ENCODE results near the gene ACSBG1. TPM values are rescaled to one million over a fixed set of nuclear protein-coding genes. Genes with fewer than 3 reads are reported as not detected.

Gene ACSBG1
- total RNA-seq, 2 experiments from 2014 or later, result 0.28 TPM; not detected in 1

GRCh38 chr15:78203346-78204225, 30.8 kb downstream of the ACSBG1 start:
- no peaks in the 10 kb centered on the region for H3K36me3 Mint-ChIP-seq

GRCh38 chr15:78201281-78202190, 32.8 kb downstream of the ACSBG1 start:
- H3K9me3 Mint-ChIP-seq (ENCODE audit: low read depth), result no peaks in the 10 kb centered on the region
- no peak overlapping the region for H3K27ac Mint-ChIP-seq
- CTCF ChIA-PET, result interaction anchor here (0.6 kb wide), 1 partner anchor 154 kb away, joined by 3 read pairs; no protein-coding TSS in a partner anchor
- DNase-seq (peak; percentile 27), ATAC-seq (no peak)
- H3K4me3 Mint-ChIP-seq, result no peak overlapping the region
- peaks cover 7% of the 10 kb centered on the region for H3K27me3 Mint-ChIP-seq
- H3K4me1 Mint-ChIP-seq, result no peaks in the 10 kb centered on the region
- H3K36me3 Mint-ChIP-seq, result no peaks in the 10 kb centered on the region

More at GRCh38 chr15:78203346-78204225, 30.8 kb downstream of the ACSBG1 start:
- Mint-ChIP-seq H3K27me3 (peaks cover 7% of the 10 kb centered on the region), H3K9me3 (ENCODE audit: low read depth) (no peaks in the 10 kb centered on the region), H3K4me1 (no peaks in the 10 kb centered on the region), H3K4me3 (no peak overlapping the region), H3K27ac (no peak overlapping the region)
- ATAC-seq (no peak), DNase-seq (peak; percentile 26)
- CTCF ChIA-PET, result interaction anchor here (0.9 to 3.7 kb wide), 4 partner anchors 8 to 91 kb away, joined by 3 to 14 read pairs (median 8); no protein-coding TSS in a partner anchor

GRCh38 chr15:78200276-78200930, 34.0 kb downstream of the ACSBG1 start:
- ATAC-seq (no peak), DNase-seq (no peak)
- CTCF ChIA-PET, result no interaction called here
- no peaks in the 10 kb centered on the region for H3K9me3 Mint-ChIP-seq (ENCODE audit: low read depth)
- no peak overlapping the region for H3K27ac Mint-ChIP-seq
- H3K4me1 Mint-ChIP-seq, result no peaks in the 10 kb centered on the region
- peaks cover 7% of the 10 kb centered on the region for H3K27me3 Mint-ChIP-seq
- H3K36me3 Mint-ChIP-seq, result no peaks in the 10 kb centered on the region
- H3K4me3 Mint-ChIP-seq, result no peak overlapping the region

DNA sequence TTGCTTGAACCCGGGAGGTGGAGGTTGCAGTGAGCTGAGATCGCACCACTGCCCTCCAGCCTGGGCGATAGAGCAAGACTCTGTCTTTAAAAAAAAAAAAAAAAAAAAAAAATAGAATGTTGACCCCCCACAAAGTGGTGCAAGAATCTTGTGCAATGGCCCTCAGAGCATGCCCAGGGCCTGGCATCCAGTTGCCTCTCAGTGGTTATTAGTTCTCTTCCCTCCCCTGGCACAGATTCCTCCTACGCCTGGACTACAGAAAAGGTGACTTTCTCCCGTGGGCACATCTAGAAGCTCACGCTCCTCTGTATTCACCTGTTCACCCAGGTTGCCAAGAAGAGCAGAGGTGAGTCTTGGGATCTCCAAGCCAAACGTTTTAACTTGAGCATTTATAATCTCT, 36.7 kb downstream of the ACSBG1 start:
- Mint-ChIP-seq H3K4me3 (no peak overlapping the region), H3K27ac (no peak overlapping the region), H3K36me3 (no peaks in the 10 kb centered on the region), H3K4me1 (no peaks in the 10 kb centered on the region), H3K9me3 (ENCODE audit: low read depth) (no peaks in the 10 kb centered on the region), H3K27me3 (peaks cover 7% of the 10 kb centered on the region)
- DNase-seq (no peak), ATAC-seq (no peak)
- CTCF ChIA-PET, result interaction anchor here (0.7 to 7.8 kb wide), 8 partner anchors 15 to 295 kb away, joined by 3 to 134 read pairs (median 13); partner anchors contain the start of gene CIB2

DNA sequence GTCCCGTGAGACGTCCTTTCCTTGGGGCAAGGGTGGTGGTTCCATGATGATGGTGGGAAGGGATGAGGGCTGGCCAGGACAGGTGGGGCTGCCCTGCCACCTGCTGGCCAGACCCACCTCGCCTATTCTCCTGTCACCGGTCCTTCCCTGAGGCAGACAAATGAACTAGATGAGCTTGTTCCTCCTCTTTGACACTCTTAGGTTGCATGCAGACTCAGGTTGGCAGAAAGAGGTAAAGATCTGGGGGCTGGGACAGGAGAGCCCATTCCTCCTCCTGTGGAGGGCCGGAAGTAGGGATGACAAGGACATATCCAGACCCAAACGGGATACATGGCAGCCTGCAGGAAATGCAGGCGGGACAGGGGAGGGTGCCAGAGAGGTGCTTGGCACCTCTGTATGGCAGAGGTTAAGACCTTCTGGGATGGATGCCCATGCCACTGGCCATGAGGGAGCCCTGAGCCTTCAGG, 38.6 kb downstream of the ACSBG1 start:
- H3K4me1 Mint-ChIP-seq, result no peaks in the 10 kb centered on the region
- DNase-seq (peak; percentile 61), ATAC-seq (peak; percentile 89)
- CTCF ChIA-PET, result interaction anchor here (0.7 to 7.8 kb wide), 44 partner anchors 9 to 295 kb away, joined by 3 to 134 read pairs (median 7); partner anchors contain the start of genes CIB2, DNAJA4, IDH3A and SKIC8
- no peaks in the 10 kb centered on the region for H3K36me3 Mint-ChIP-seq
- H3K27ac Mint-ChIP-seq, result no peak overlapping the region
- no peaks in the 10 kb centered on the region for H3K9me3 Mint-ChIP-seq (ENCODE audit: low read depth)
- H3K27me3 Mint-ChIP-seq, result peaks cover 11% of the 10 kb centered on the region
- H3K4me3 Mint-ChIP-seq, result no peak overlapping the region

GRCh38 chr15:78194568-78194925, 39.8 kb downstream of the ACSBG1 start:
- H3K9me3 Mint-ChIP-seq (ENCODE audit: low read depth), result no peaks in the 10 kb centered on the region
- H3K27me3 Mint-ChIP-seq, result peaks cover 20% of the 10 kb centered on the region
- ATAC-seq (no peak), DNase-seq (no peak)
- CTCF ChIA-PET, result interaction anchor here (1.0 to 7.8 kb wide), 20 partner anchors 9 to 235 kb away, joined by 3 to 134 read pairs (median 16); partner anchors contain the start of genes CIB2 and IDH3A
- H3K4me3 Mint-ChIP-seq, result no peak overlapping the region
- no peaks in the 10 kb centered on the region for H3K4me1 Mint-ChIP-seq
- H3K36me3 Mint-ChIP-seq, result no peaks in the 10 kb centered on the region
- H3K27ac Mint-ChIP-seq, result no peak overlapping the region

DNA sequence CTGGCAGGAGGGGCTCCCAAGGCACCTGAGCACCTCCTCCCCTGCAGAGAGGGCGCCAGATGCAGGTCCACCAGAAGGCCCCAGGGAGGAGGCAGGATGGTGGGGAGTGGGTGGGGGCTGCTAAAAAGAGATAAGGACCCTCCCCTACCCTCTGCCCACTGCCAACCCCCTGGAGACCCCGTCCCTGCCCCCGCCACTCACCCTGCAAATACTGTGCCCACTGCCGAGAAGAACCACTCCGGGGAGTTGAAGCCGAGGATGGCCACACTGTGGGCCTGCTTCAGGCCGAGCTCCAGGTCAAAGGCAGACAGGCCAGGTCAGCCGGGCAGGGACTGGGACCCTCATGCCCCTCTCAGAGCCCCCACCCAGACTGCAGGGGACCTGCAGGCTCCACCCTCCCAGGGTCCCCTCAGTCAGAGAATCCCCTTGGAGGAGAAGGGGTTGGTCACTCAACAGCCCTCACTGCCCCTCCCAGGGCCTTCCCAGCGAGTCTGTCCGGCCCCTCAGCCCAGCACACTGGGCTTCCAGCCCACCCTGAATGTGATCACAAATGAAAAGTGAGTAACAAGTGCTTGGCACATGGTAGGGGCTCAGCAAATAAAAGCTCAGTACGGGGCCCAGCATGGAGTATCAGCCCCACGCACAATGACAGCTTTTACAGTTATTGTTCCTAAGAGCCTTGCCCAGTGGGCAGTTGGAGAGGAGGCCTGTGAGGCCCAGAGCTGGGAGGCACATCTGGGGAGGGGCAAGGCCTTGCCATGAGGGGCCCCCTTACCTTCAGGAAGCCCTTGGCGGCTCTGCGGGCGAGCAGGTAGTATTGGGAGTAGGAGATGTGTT, 40.4 kb downstream of the ACSBG1 start:
- H3K4me1 Mint-ChIP-seq, result no peaks in the 10 kb centered on the region
- no peak overlapping the region for H3K4me3 Mint-ChIP-seq
- no peaks in the 10 kb centered on the region for H3K36me3 Mint-ChIP-seq
- CTCF ChIA-PET, result interaction anchor here (1.9 to 7.8 kb wide), 9 partner anchors 16 to 235 kb away, joined by 5 to 134 read pairs (median 22); partner anchors contain the start of genes CIB2 and IDH3A
- ATAC-seq, result no peak
- H3K27ac Mint-ChIP-seq, result no peak overlapping the region
- no peaks in the 10 kb centered on the region for H3K9me3 Mint-ChIP-seq (ENCODE audit: low read depth)
- peaks cover 20% of the 10 kb centered on the region for H3K27me3 Mint-ChIP-seq
- DNase-seq, result no peak

DNA sequence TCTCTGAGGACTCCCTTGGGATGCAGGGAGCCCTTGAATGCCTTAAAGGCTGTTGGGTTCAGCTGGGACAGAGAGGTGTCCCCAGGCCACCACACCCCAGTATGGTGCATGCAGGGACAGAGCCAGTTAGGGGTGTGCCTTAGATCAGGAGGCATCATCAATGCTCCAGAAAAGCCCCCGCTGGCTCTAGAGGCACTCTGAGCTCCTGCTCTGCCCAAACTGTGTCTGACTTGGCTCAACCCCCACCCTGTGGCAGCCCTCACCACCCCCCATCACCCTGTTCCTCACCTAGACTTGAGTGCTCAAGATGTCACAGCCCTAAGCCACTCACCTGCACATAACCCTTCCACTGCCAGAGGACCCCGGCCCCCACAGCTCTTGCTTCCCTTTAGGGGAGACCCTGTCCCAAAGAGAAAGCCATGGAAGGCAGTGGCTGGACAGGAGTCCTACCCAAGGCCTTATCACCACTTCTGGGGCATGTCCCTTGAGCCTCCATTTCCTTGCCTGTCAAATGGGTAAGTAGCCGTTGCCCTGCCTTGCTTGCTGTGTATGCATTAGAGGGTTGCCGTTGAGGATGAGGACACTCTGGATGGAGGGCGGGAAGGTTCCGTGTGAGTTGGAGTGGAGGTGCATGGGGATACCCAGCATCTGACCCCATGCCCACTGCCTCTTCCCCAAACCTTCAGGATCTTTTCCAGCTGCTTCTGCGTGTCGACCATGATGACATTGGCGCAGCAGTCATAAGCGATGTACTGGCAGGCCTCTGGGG, 41.4 kb downstream of the ACSBG1 start:
- no peaks in the 10 kb centered on the region for H3K36me3 Mint-ChIP-seq
- CTCF ChIA-PET, result interaction anchor here (0.6 to 7.8 kb wide), 6 partner anchors 15 to 82 kb away, joined by 3 to 134 read pairs (median 62); partner anchors contain the start of gene CIB2
- ATAC-seq, result no peak
- peaks cover 20% of the 10 kb centered on the region for H3K27me3 Mint-ChIP-seq
- no peak for DNase-seq
- H3K4me1 Mint-ChIP-seq, result no peaks in the 10 kb centered on the region
- H3K4me3 Mint-ChIP-seq, result no peak overlapping the region
- H3K27ac Mint-ChIP-seq, result no peak overlapping the region
- no peaks in the 10 kb centered on the region for H3K9me3 Mint-ChIP-seq (ENCODE audit: low read depth)

DNA sequence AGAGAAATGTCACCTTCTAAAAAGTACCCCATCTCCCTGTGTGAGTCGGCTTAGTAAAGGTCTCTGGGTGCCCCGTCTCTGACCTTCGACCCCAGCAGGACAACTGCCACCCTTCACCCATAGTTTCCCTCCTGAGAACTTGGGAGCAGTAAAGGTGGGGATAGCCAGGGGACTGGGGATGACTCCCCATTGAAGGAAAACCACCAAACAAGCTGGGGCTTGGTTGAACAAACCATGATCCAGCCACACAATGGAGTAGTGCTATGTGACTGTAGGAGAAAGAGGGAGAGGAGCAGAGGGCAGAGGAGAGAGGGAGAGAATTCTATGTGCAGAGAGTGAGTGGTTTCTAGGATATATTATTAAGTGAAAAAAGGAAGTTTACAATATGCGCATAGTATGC, 51.5 kb downstream of the ACSBG1 start:
- H3K36me3 Mint-ChIP-seq, result peaks cover 2% of the 10 kb centered on the region
- no peaks in the 10 kb centered on the region for H3K9me3 Mint-ChIP-seq (ENCODE audit: low read depth)
- no peak overlapping the region for H3K4me3 Mint-ChIP-seq
- peak; percentile 11 for DNase-seq
- peaks cover 12% of the 10 kb centered on the region for H3K27me3 Mint-ChIP-seq
- no peak overlapping the region for H3K27ac Mint-ChIP-seq
- no peak for ATAC-seq
- H3K4me1 Mint-ChIP-seq, result no peaks in the 10 kb centered on the region
- CTCF ChIA-PET, result no interaction called here

- Mint-ChIP-seq H3K9me3 (ENCODE audit: low read depth) (no peaks in the 10 kb centered on the region), H3K4me1 (no peaks in the 10 kb centered on the region), H3K4me3 (no peak overlapping the region), H3K36me3 (peaks cover 2% of the 10 kb centered on the region), H3K27ac (no peak overlapping the region), H3K27me3 (peaks cover 12% of the 10 kb centered on the region)
- ATAC-seq, result no peak
- CTCF ChIA-PET, result interaction anchor here (8.8 kb wide), 1 partner anchor 14 kb away, joined by 59 read pairs; no protein-coding TSS in a partner anchor
- DNase-seq, result peak; percentile 3
Observed at GRCh38 chr15:78182336-78182700, 52.0 kb downstream of the ACSBG1 start.

DNA sequence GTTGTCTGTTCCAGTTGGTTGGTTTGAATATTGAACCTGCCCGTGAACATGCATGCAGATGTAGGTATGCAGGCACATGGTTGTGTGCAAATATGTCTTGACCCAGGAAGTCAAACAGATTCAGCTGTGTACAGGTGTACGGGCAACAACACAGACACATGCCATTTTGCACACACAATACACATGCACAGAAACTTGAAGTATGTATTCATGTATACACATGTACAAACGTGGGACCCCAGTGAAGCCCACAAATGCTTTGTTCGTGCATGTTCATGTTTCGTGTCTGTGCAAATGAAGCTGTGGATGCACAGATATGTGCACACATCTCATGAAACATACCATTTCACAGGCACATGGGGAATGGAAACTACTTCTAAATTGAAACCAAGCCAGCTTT, 54.5 kb downstream of the ACSBG1 start:
- Mint-ChIP-seq H3K9me3 (ENCODE audit: low read depth) (no peaks in the 10 kb centered on the region), H3K4me3 (no peak overlapping the region), H3K27me3 (no peaks in the 10 kb centered on the region), H3K4me1 (peaks cover 1% of the 10 kb centered on the region), H3K27ac (no peak overlapping the region), H3K36me3 (no peaks in the 10 kb centered on the region)
- CTCF ChIA-PET, result interaction anchor here (1.4 to 8.8 kb wide), 2 partner anchors 16 to 61 kb away, joined by 3 to 59 read pairs; no protein-coding TSS in a partner anchor
- DNase-seq (peak; percentile 23), ATAC-seq (no peak)

All from activated CD8-positive, alpha-beta memory T cell treated with anti-CD3 and anti-CD28 coated beads, Interleukin-2, amount 10 ng/mL, durations not matched to agents 7 days and 5 days (primary cell).